ENCODE results near the gene USP40.

GRCh38 chr2:233436191-233436581, 130.4 kb downstream of the USP40 start:
- TF ChIP-seq CTCF (IDR thresholded peaks at IDR 0.05) (no peak), EP300 (IDR thresholded peaks at IDR 0.05; ENCODE audit: low read depth) (no peak)
